Effector CD8-positive, alpha-beta T cell (primary cell): ENCODE results near the gene C1RL.
"Not testable (repeated sequence)": the region's sequence is repeated elsewhere in the genome, so short reads cannot be mapped to it uniquely, and the experiment has no call there.

Experiments used
- DNase-seq: peaks from one replicate; lab custom pipeline; 2025; lab: John Stamatoyannopoulos, UW

Gene C1RL

GRCh38 chr12:7064516-7064915 is 44.5 kb downstream of the C1RL start:
- no peak for DNase-seq

- DNase-seq, result no peak
These were observed 47.4 kb downstream of the C1RL start for GRCh38 chr12:7061596-7061995.

DNA sequence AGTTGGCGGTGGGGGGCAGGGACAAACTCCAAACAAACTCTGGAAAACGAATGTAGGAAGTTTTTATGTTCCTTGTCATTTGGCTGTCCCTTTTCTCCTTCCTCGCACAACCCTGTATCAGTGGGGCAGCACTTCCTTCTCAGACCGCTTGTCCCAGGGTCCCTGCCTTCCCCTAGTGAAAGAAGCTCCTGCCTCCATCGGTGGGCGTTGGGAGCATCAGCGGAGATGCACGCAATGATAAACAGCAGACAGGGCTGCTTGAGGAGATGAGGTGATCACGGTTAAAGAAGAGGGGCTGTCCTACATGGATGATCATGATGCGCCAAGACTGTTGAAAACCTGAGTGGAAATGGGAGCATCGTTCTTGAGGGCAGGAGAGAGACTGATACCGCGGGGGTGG is 47.9 kb downstream of the C1RL start:
- no peak for DNase-seq

GRCh38 chr12:7060353-7060954 is 48.6 kb downstream of the C1RL start, which contains the start of gene C1S:
Gene C1S (plus strand): TSS chr12:7060718. CDS start chr12:7061913, 1,195 bp downstream.
- DNase-seq, result no peak

DNA sequence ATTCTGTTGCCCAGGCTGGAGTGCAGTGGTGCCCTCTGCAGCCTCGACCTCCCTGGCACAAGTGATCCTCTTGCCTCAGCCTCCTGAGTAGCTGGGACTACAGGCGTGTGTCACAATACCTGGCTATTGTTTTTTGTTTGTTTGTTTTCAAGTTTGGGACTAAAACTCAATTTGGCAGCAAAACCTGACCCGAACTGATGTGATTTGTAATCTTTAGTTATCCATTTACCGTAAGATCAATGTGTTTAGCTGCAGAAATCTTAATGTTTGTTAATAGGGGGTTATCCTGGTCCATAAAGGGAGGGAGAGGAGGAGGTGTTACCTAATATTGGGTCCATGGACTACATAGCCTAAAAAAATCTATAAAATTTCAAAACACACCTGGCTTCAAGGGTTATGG is 49.2 kb downstream of the C1RL start:
- no peak for DNase-seq

DNA sequence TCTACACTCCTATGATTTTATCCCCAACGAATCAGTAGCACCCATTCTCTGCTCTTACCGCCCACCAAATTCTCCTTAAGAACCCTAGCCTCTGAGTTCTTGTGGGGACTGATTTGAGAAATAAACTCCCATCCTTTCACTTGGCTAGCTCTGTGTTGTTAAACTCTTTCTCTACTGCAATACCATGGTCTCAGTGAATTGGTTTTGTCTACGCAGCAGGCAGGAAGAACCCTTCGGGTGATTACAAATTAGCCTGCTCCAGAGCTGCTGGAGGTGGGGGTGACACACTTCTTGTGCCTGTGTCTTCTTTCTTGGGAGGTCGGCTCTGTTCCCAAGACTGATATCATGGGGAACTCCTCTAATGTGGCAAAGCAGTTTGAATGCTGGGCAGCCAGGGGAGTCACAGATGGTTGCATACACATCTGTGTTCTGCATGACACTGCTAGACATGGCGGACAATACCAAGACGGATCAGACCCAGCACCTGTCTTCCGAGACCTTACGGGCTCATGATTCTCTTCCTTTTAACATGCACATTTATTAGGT is 50.1 kb downstream of the C1RL start:
- no peak for DNase-seq

DNA sequence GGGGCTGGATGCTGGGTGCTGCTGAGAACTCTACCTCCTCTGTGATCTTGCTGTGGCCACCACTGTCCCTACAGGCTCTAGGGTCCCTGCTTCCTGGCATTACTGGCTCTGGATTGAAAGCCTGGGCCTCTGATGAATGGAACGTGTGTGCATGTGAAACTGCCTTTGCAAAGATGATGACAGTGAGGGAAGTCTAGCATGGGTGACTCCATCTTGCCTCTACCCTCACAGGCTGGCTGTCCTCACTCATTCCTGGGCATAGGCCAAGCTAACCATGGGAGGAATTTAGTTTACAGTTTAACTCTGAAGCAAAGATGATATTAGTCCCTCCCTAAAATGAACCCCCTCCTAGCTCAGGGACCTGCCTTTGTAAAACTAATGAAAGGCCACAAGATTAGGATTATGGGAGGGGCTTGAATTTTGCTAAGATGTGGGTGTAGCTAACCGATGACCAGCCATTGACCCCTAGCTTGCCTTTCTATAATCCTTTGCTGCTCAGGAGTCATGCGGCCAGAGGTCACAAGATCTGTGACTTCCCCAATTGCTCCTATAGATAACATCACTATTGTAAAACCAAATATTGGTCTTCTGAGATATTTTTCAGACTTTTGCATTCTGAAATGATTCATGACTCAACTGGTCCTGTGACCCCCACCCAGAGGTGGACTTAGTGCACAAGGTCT is 50.7 kb downstream of the C1RL start:
- DNase-seq, result no peak

- DNase-seq, result not testable (repeated sequence)
These were observed 53.3 kb downstream of the C1RL start for GRCh38 chr12:7055736-7056135.

GRCh38 chr12:7054925-7055324 is 54.1 kb downstream of the C1RL start:
- no peak for DNase-seq

- not testable (repeated sequence) for DNase-seq
These were observed 59.0 kb downstream of the C1RL start for GRCh38 chr12:7049973-7050372.

DNA sequence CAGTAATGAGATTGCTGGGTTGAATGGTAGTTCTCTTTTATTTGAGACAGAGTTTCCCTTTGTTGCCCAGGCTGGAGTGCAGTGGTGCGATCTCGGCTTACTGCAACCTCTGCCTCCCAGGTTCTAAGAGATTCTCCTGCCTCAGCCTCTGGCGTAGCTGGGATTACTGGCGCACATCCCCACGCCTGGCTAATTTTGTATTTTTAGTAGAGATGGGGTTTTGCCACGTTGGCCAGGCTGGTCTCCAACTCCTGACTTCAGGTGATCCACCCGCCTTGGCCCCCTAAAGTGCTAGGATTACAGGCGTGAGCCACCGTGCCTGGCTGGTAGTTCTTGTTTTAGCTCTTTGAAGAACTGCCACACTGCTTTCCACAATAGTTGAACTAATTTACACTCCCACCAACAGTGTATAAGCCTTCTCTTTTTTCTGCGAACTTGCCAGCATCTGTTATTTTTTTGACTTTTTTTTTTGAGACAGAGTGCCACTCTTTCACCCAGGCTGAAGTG is 59.5 kb downstream of the C1RL start:
- not testable (repeated sequence) for DNase-seq

DNA sequence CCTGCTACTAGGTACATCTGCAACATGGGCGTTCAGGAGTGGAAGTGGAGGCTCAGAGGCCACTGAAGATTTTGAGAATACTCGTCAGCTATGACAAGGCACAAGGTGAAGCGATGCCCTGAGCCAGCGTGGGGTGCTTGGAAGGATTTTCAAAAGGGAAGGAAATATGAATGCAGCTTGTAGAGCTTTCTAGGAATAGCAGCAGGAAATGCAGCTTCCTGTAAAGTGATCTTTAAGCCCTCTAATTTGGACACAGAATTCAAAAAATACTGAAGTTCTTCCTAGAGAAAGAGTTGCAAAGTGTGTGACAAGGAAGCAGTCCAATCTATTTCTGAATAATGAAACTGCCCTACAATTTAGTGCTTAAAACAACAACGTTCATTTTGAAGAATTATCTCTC is 61.7 kb downstream of the C1RL start:
- no peak for DNase-seq

- no peak for DNase-seq
These were observed 62.5 kb downstream of the C1RL start for GRCh38 chr12:7046383-7047105.

- no peak for DNase-seq
These were observed 63.1 kb downstream of the C1RL start for GRCh38 chr12:7045913-7046312.
